Panc1 (cell line): ENCODE results near the gene CARMIL1. TPM values are rescaled to one million over a fixed set of nuclear protein-coding genes. Genes with fewer than 3 reads are reported as not detected.

Experiments used
- ATAC-seq: fragments of 200-7000 bp; cut with Tn5 transposase; 2 replicates; pipeline ENCODE4 v1.9.1; 2020; ENCODE audit warnings: mild to moderate bottlenecking, moderate library complexity
- BruUV-seq: library from RNA; stranded (reverse); fragments of 400-500 nt; replicated peaks from 2 replicates; lab custom pipeline; 2021; lab: Mats Ljungman, UMichigan
- CTCF ChIA-PET: fragments of 300-600 bp; sonication (Branson Sonifier 250); formaldehyde crosslinking; loops from one replicate; lab custom pipeline; 2022; ENCODE audit warnings: antibody characterized with exemption; lab: Charles Lee
- POLR2A ChIA-PET: fragments of 300-600 bp; sonication (Branson Sonifier 250); formaldehyde crosslinking; loops from one replicate; lab custom pipeline; 2022; ENCODE audit warnings: antibody characterized with exemption; lab: Charles Lee
- DNase-seq: peaks from one replicate; pipeline ENCODE4 v3.0.0-alpha.2; 2010; ENCODE audit warnings: low read depth, low spot score
- H3K27ac ChIP-seq: 2 replicates; pipeline ENCODE4 v1.5.1; 2011; ENCODE audit warnings: mild to moderate bottlenecking, low read length, inconsistent platforms
- H3K27me3 ChIP-seq: fragments of 200-500 bp; sonication (Bioruptor generic); 2 replicates; pipeline ENCODE4 v1.6.0; 2014; ENCODE audit warnings: low read length, inconsistent platforms; ENCODE audit not compliant: control insufficient read depth, insufficient read depth
- H3K36me3 ChIP-seq: fragments of 200-500 bp; sonication (Bioruptor generic); 2 replicates; pipeline ENCODE4 v1.5.1; 2014; ENCODE audit warnings: inconsistent platforms, mild to moderate bottlenecking, low read length, moderate library complexity; ENCODE audit not compliant: control insufficient read depth, insufficient read depth
- H3K4me1 ChIP-seq: 2 replicates; pipeline ENCODE4 v1.5.1; 2011; ENCODE audit warnings: inconsistent platforms, mild to moderate bottlenecking, low read length, moderate library complexity; ENCODE audit not compliant: control insufficient read depth, insufficient read depth
- H3K4me3 ChIP-seq, 2 experiments: 2 replicates each; pipeline ENCODE4 v1.5.1; 2011 to 2012; ENCODE audit warnings: low read depth in 2 of 2, low read length in 2 of 2, mild to moderate bottlenecking in 2 of 2, inconsistent platforms in 1 of 2, moderate library complexity in 1 of 2
- H3K9me3 ChIP-seq: fragments of 200-500 bp; sonication (Bioruptor generic); 2 replicates; pipeline ENCODE4 v1.5.1; 2014; ENCODE audit warnings: low read depth, mild to moderate bottlenecking, inconsistent platforms, low read length, moderate library complexity; ENCODE audit not compliant: control insufficient read depth, insufficient read depth
- CTCF ChIP-seq: fragments of 450-650 bp; IDR thresholded peaks from 2 replicates; pipeline ENCODE4 v1.5.1; 2017; ENCODE audit warnings: mild to moderate bottlenecking
- POLR2AphosphoS5 ChIP-seq: IDR thresholded peaks from 2 replicates; pipeline ENCODE4 v1.6.1; 2012; ENCODE audit warnings: mild to moderate bottlenecking, low read depth, low read length, moderate library complexity
- REST ChIP-seq, 2 experiments: IDR thresholded peaks; 2 replicates each; pipeline ENCODE4 v1.6.1; 2011 to 2012; ENCODE audit warnings: low read depth in 2 of 2, control low read depth in 1 of 2, low read length in 1 of 2, mild to moderate bottlenecking in 1 of 2, moderate library complexity in 1 of 2; ENCODE audit not compliant: insufficient read depth in 1 of 2
- SIN3A ChIP-seq: IDR thresholded peaks from 2 replicates; pipeline ENCODE4 v1.6.1; 2012; ENCODE audit warnings: low read depth, mild to moderate bottlenecking, low read length, moderate library complexity, borderline replicate concordance; ENCODE audit not compliant: insufficient read depth
- TCF7L2 ChIP-seq: IDR thresholded peaks from 2 replicates; pipeline ENCODE4 v1.6.1; 2011; ENCODE audit warnings: mild to moderate bottlenecking, low read depth, low read length, inconsistent platforms
- in situ Hi-C: cut with HindIII; loops from 2 replicates; pipeline ENCODE4 v1.10.0; 2016; ENCODE audit warnings: low sequenced_read_pairs, low pct_unique_long_range_greater_than_20kb
- intact Hi-C: fragments of 100-400 bp; cut with micrococcal nuclease; formaldehyde crosslinking; loops from one replicate; pipeline ENCODE4 v1.10.0; 2022; ENCODE audit not compliant: unreplicated experiment
- total RNA-seq: library from RNA; stranded (reverse); gene quantifications from one replicate; pipeline ENCODE4 v1.2.1, GENCODE V29; 2021; ENCODE audit not compliant: unreplicated experiment

Gene CARMIL1
- total RNA-seq, 1 experiment from 2014 or later = 4.0 TPM

- TF ChIP-seq CTCF (no peak), REST (IDR thresholded peaks at IDR 0.05; ENCODE audit: insufficient read depth in 1 of 2, low read depth in 2 of 2, low read length in 1 of 2) (no peak)
- in situ Hi-C loops (no loop called here), intact Hi-C loops (no loop called here)
- CTCF ChIA-PET = no interaction called here
- POLR2A ChIA-PET = no interaction called here
- no peaks in the 10 kb centered on the region for H3K4me1 ChIP-seq
- BruUV-seq = no TSS peak
- no peak overlapping the region for H3K4me3 ChIP-seq
- DNase-seq = no peak
- no peak for ATAC-seq
- no peaks in the 10 kb centered on the region for H3K36me3 ChIP-seq
- no peaks in the 10 kb centered on the region for H3K27me3 ChIP-seq
- no peaks in the 10 kb centered on the region for H3K9me3 ChIP-seq
- H3K27ac ChIP-seq = no peak overlapping the region
These were observed 170.6 kb downstream of the CARMIL1 start for GRCh38 chr6:25449774-25450173.

- Histone ChIP-seq H3K4me3 (no peak overlapping the region), H3K27ac (no peak overlapping the region), H3K27me3 (no peaks in the 10 kb centered on the region), H3K4me1 (no peaks in the 10 kb centered on the region), H3K9me3 (no peaks in the 10 kb centered on the region), H3K36me3 (no peaks in the 10 kb centered on the region)
- ChIA-PET POLR2A (no interaction called here), CTCF (no interaction called here)
- ATAC-seq (no peak), DNase-seq (no peak)
- in situ Hi-C loops (no loop called here), intact Hi-C loops (no loop called here)
- TF ChIP-seq REST (IDR thresholded peaks at IDR 0.05; ENCODE audit: insufficient read depth in 1 of 2, low read depth in 2 of 2, low read length in 1 of 2) (no peak), TCF7L2 (no peak), POLR2AphosphoS5 (no peak), CTCF (no peak), SIN3A (no peak)
- no TSS peak for BruUV-seq
These were observed 171.5 kb downstream of the CARMIL1 start for GRCh38 chr6:25450469-25451198.
